ENCODE measurements around the gene RAPGEF6.

RAPGEF6 gene

GRCh38 chr5:131534974-131535373 is 100.1 kb downstream of the RAPGEF6 start:
- 94 to 100% methylated on average over 1 of the region's 2 CpGs for WGBS, 2 experiments
- H3K9me3 ChIP-seq (ENCODE audit: control insufficient read depth, low read length) = no peaks in the 10 kb centered on the region
- no peaks in the 10 kb centered on the region for H3K27me3 ChIP-seq (ENCODE audit: control insufficient read depth, insufficient read depth, low read length, poor library complexity, severe bottlenecking)
- H3K4me1 ChIP-seq (ENCODE audit: control insufficient read depth, insufficient read depth, low read length) = no peaks in the 10 kb centered on the region
- no peaks in the 10 kb centered on the region for H3K36me3 ChIP-seq (ENCODE audit: control insufficient read depth, insufficient read depth, low read length)
- H3K4me3 ChIP-seq (ENCODE audit: insufficient read depth, low read depth, low read length) = no peak overlapping the region
- no peak overlapping the region for H3K27ac ChIP-seq (ENCODE audit: insufficient read depth, low read depth, low read length, poor library complexity, severe bottlenecking)

- H3K27me3 ChIP-seq (ENCODE audit: control insufficient read depth, insufficient read depth, low read length, poor library complexity, severe bottlenecking) = no peaks in the 10 kb centered on the region
- H3K4me3 ChIP-seq (ENCODE audit: insufficient read depth, low read depth, low read length) = no peak overlapping the region
- no peaks in the 10 kb centered on the region for H3K9me3 ChIP-seq (ENCODE audit: control insufficient read depth, low read length)
- no peaks in the 10 kb centered on the region for H3K4me1 ChIP-seq (ENCODE audit: control insufficient read depth, insufficient read depth, low read length)
- no peak overlapping the region for H3K27ac ChIP-seq (ENCODE audit: insufficient read depth, low read depth, low read length, poor library complexity, severe bottlenecking)
- no peaks in the 10 kb centered on the region for H3K36me3 ChIP-seq (ENCODE audit: control insufficient read depth, insufficient read depth, low read length)
- 100% methylated on average over 1 of the region's 1 CpG; no CpG with 5 or more reads in 1 of the 2 experiments for WGBS, 2 experiments
Observed at GRCh38 chr5:131533836-131534235, 101.2 kb downstream of the RAPGEF6 start.

- no peaks in the 10 kb centered on the region for H3K4me1 ChIP-seq (ENCODE audit: control insufficient read depth, insufficient read depth, low read length)
- no peaks in the 10 kb centered on the region for H3K27me3 ChIP-seq (ENCODE audit: control insufficient read depth, insufficient read depth, low read length, poor library complexity, severe bottlenecking)
- no peaks in the 10 kb centered on the region for H3K36me3 ChIP-seq (ENCODE audit: control insufficient read depth, insufficient read depth, low read length)
- WGBS, 2 experiments = 92 to 93% methylated on average over 5 to 6 of the region's 6 CpGs
- H3K4me3 ChIP-seq (ENCODE audit: insufficient read depth, low read depth, low read length) = no peak overlapping the region
- no peak overlapping the region for H3K27ac ChIP-seq (ENCODE audit: insufficient read depth, low read depth, low read length, poor library complexity, severe bottlenecking)
- no peaks in the 10 kb centered on the region for H3K9me3 ChIP-seq (ENCODE audit: control insufficient read depth, low read length)
Observed at GRCh38 chr5:131532031-131532640, 102.9 kb downstream of the RAPGEF6 start.

GRCh38 chr5:131530706-131531331 is 104.2 kb downstream of the RAPGEF6 start:
- H3K9me3 ChIP-seq (ENCODE audit: control insufficient read depth, low read length) = no peaks in the 10 kb centered on the region
- no peaks in the 10 kb centered on the region for H3K4me1 ChIP-seq (ENCODE audit: control insufficient read depth, insufficient read depth, low read length)
- no peak overlapping the region for H3K27ac ChIP-seq (ENCODE audit: insufficient read depth, low read depth, low read length, poor library complexity, severe bottlenecking)
- H3K4me3 ChIP-seq (ENCODE audit: insufficient read depth, low read depth, low read length) = no peak overlapping the region
- no peaks in the 10 kb centered on the region for H3K27me3 ChIP-seq (ENCODE audit: control insufficient read depth, insufficient read depth, low read length, poor library complexity, severe bottlenecking)
- 79 to 80% methylated on average over 1 to 2 of the region's 2 CpGs for WGBS, 2 experiments
- H3K36me3 ChIP-seq (ENCODE audit: control insufficient read depth, insufficient read depth, low read length) = no peaks in the 10 kb centered on the region

GRCh38 chr5:131528682-131529081 is 106.3 kb downstream of the RAPGEF6 start:
- Histone ChIP-seq H3K4me3 (ENCODE audit: insufficient read depth, low read depth, low read length) (no peak overlapping the region), H3K4me1 (ENCODE audit: control insufficient read depth, insufficient read depth, low read length) (no peaks in the 10 kb centered on the region), H3K27me3 (ENCODE audit: control insufficient read depth, insufficient read depth, low read length, poor library complexity, severe bottlenecking) (no peaks in the 10 kb centered on the region), H3K27ac (ENCODE audit: insufficient read depth, low read depth, low read length, poor library complexity, severe bottlenecking) (no peak overlapping the region), H3K9me3 (ENCODE audit: control insufficient read depth, low read length) (no peaks in the 10 kb centered on the region), H3K36me3 (ENCODE audit: control insufficient read depth, insufficient read depth, low read length) (no peaks in the 10 kb centered on the region)

GRCh38 chr5:131525805-131526204 is 109.2 kb downstream of the RAPGEF6 start:
- H3K27ac ChIP-seq (ENCODE audit: insufficient read depth, low read depth, low read length, poor library complexity, severe bottlenecking) = no peak overlapping the region
- H3K4me1 ChIP-seq (ENCODE audit: control insufficient read depth, insufficient read depth, low read length) = no peaks in the 10 kb centered on the region
- no peak overlapping the region for H3K4me3 ChIP-seq (ENCODE audit: insufficient read depth, low read depth, low read length)
- H3K9me3 ChIP-seq (ENCODE audit: control insufficient read depth, low read length) = no peaks in the 10 kb centered on the region
- WGBS, 2 experiments = 87% methylated on average over 1 of the region's 1 CpG; no CpG with 5 or more reads in 1 of the 2 experiments
- no peaks in the 10 kb centered on the region for H3K27me3 ChIP-seq (ENCODE audit: control insufficient read depth, insufficient read depth, low read length, poor library complexity, severe bottlenecking)
- H3K36me3 ChIP-seq (ENCODE audit: control insufficient read depth, insufficient read depth, low read length) = no peaks in the 10 kb centered on the region

GRCh38 chr5:131524431-131524830 is 110.6 kb downstream of the RAPGEF6 start:
- WGBS, 2 experiments = 86 to 97% methylated on average over 4 of the region's 4 CpGs
- Histone ChIP-seq H3K36me3 (ENCODE audit: control insufficient read depth, insufficient read depth, low read length) (no peaks in the 10 kb centered on the region), H3K4me3 (ENCODE audit: insufficient read depth, low read depth, low read length) (no peak overlapping the region), H3K4me1 (ENCODE audit: control insufficient read depth, insufficient read depth, low read length) (no peaks in the 10 kb centered on the region), H3K27ac (ENCODE audit: insufficient read depth, low read depth, low read length, poor library complexity, severe bottlenecking) (no peak overlapping the region), H3K27me3 (ENCODE audit: control insufficient read depth, insufficient read depth, low read length, poor library complexity, severe bottlenecking) (no peaks in the 10 kb centered on the region), H3K9me3 (ENCODE audit: control insufficient read depth, low read length) (no peaks in the 10 kb centered on the region)

- no peaks in the 10 kb centered on the region for H3K9me3 ChIP-seq (ENCODE audit: control insufficient read depth, low read length)
- no peak overlapping the region for H3K27ac ChIP-seq (ENCODE audit: insufficient read depth, low read depth, low read length, poor library complexity, severe bottlenecking)
- no peak overlapping the region for H3K4me3 ChIP-seq (ENCODE audit: insufficient read depth, low read depth, low read length)
Observed at GRCh38 chr5:131523500-131524185, 111.4 kb downstream of the RAPGEF6 start.

GRCh38 chr5:131521252-131521651 is 113.8 kb downstream of the RAPGEF6 start:
- Histone ChIP-seq H3K4me1 (ENCODE audit: control insufficient read depth, insufficient read depth, low read length) (no peaks in the 10 kb centered on the region), H3K27ac (ENCODE audit: insufficient read depth, low read depth, low read length, poor library complexity, severe bottlenecking) (no peak overlapping the region), H3K9me3 (ENCODE audit: control insufficient read depth, low read length) (no peaks in the 10 kb centered on the region), H3K27me3 (ENCODE audit: control insufficient read depth, insufficient read depth, low read length, poor library complexity, severe bottlenecking) (no peaks in the 10 kb centered on the region), H3K36me3 (ENCODE audit: control insufficient read depth, insufficient read depth, low read length) (no peaks in the 10 kb centered on the region), H3K4me3 (ENCODE audit: insufficient read depth, low read depth, low read length) (no peak overlapping the region)
- 91 to 94% methylated on average over 4 of the region's 4 CpGs for WGBS, 2 experiments

More at GRCh38 chr5:131523500-131524185, 111.4 kb downstream of the RAPGEF6 start:
- no peaks in the 10 kb centered on the region for H3K36me3 ChIP-seq (ENCODE audit: control insufficient read depth, insufficient read depth, low read length)
- no peaks in the 10 kb centered on the region for H3K4me1 ChIP-seq (ENCODE audit: control insufficient read depth, insufficient read depth, low read length)
- no peaks in the 10 kb centered on the region for H3K27me3 ChIP-seq (ENCODE audit: control insufficient read depth, insufficient read depth, low read length, poor library complexity, severe bottlenecking)

- H3K9me3 ChIP-seq (ENCODE audit: control insufficient read depth, low read length) = no peaks in the 10 kb centered on the region
- H3K27ac ChIP-seq (ENCODE audit: insufficient read depth, low read depth, low read length, poor library complexity, severe bottlenecking) = no peak overlapping the region
Observed at GRCh38 chr5:131515348-131515747, 119.7 kb downstream of the RAPGEF6 start.

More at GRCh38 chr5:131515348-131515747, 119.7 kb downstream of the RAPGEF6 start:
- WGBS, 2 experiments = 96 to 98% methylated on average over 3 of the region's 3 CpGs
- Histone ChIP-seq H3K4me1 (ENCODE audit: control insufficient read depth, insufficient read depth, low read length) (peaks cover 9% of the 10 kb centered on the region), H3K4me3 (ENCODE audit: insufficient read depth, low read depth, low read length) (no peak overlapping the region), H3K36me3 (ENCODE audit: control insufficient read depth, insufficient read depth, low read length) (no peaks in the 10 kb centered on the region), H3K27me3 (ENCODE audit: control insufficient read depth, insufficient read depth, low read length, poor library complexity, severe bottlenecking) (no peaks in the 10 kb centered on the region)
